GM20431 (cell line): ENCODE data around the gene PDE4DIP.
"Not testable (repeated sequence)": the region's sequence is repeated elsewhere in the genome, so short reads cannot be mapped to it uniquely, and the experiment has no call there.

Experiments
- in situ Hi-C: fragments of 300-500 bp; cut with MseI, MboI; formaldehyde crosslinking; loops from one replicate; pipeline ENCODE4 v1.15.0; 2020; ENCODE audit warnings: low sequenced_read_pairs; ENCODE audit not compliant: unreplicated experiment

PDE4DIP gene

DNA sequence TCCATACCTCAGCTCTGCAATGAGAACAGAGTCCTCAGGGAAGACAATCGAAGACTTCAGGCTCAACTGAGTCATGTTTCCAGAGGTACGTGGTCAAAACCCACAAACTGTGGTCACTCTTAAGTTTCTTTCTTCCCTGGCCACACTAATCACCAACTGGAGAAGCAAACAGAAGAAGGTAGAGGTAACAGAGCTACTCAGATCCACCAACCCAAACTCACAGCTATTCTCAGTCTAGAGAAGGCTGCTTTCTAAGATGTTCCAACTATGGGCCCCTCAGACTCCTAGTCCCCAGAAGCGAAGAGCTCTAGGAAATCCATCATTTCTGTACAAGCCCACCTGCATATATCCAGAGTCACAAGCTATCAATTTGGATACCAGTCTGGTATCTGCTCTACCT lies 174.3 kb downstream of the PDE4DIP start:
- in situ Hi-C loops = not testable (repeated sequence)

DNA sequence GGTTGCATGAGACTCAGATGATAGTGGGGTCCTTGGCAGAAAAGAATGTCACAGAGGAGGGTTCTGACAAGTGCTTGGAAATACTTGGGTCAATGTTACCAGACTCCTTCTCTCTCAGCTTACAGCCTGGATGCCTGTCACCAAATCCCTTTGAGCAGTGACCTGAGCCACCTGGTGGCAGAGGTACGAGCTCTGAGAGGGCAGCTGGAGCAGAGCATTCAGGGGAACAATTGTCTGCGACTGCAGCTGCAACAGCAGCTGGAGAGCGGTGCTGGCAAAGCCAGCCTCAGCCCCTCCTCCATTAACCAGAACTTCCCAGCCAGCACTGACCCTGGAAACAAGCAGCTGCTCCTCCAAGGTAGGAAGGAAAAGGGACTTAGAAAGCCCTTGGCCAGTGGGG lies 180.1 kb downstream of the PDE4DIP start:
- in situ Hi-C loops = not testable (repeated sequence)

DNA sequence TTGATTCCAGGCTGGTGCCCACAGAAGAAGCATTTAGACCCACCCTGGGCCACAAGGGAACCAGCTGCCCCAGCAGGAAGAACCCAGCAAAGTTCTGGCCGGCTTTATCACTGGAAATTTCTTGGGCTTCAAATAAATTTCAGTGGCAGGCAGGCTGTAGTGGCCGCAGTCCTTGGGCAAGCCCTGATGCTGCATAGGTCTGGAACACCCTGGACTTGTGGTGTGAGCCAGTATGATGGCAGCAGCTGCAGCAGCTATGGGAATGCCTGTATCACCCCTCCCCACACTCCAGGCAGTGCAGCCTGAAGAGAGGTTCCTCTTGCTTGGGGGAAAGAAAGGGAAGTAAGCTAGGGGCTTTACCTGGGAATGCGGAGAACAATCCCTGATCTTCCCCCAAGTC lies 189.7 kb downstream of the PDE4DIP start:
- in situ Hi-C loops = not testable (repeated sequence)

GRCh38 chr1:149043056-149043455 lies 198.8 kb downstream of the PDE4DIP start:
- in situ Hi-C loops = not testable (repeated sequence)

DNA sequence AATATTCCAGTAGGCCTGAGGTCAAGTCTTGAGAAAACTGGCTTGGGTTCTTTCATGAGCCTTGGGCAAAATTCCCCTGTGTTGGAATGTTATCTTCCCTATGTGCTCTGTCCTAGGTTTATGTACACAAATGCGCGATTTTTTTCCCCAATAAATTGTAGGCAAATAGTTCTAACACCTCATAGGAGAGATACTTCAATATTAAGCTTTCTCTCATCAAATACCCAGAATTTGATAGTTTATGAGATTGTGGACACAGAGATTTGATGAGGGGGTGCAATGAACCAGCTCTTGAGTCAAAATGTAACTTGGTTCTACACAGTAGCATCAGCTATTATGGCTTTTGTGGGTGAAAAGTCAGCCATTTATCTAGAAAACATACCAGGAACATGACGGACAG lies 220.4 kb downstream of the PDE4DIP start:
- in situ Hi-C loops = not testable (repeated sequence)

DNA sequence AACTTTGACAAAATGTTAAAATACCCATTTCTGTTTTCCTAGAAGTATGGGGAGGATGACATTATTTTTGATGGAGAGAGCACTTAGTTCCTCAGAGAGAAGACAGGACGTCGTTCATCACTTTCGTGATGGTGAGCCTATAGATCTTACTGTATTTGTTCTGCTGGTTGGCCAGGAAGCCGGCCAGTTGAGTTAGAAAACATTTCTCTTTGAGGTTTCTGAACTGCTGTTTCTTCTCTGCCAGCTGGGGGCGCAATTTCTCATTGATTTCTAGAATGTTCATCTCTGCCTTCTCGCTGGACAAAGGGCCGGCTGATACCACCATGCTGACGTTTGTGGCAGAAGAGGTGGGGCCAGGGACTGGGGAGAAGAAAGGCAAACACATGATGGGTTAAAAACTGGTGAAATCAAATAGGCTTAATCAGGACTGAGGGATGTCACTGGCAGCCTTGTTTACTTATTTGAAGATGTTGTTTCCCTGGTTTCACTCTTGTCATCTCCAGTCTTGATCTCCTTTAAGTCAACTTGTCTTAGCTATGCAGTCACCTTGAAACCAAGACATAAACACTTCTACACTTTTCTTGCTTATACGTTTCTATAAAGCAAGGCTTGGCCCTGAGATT lies 231.4 kb downstream of the PDE4DIP start:
- in situ Hi-C loops = not testable (repeated sequence)
